SK-N-SH (cell line): ENCODE data around the gene SOD1. TPM values are rescaled to one million over a fixed set of nuclear protein-coding genes. Genes with fewer than 3 reads are reported as not detected.

Source experiments
- CTCF ChIA-PET: fragments of 300-600, 350-600 bp; formaldehyde crosslinking; extraction: SDS; loops from one replicate; lab custom pipeline; 2021; lab: Yijun Ruan, JAX
- POLR2A ChIA-PET: fragments of 350-600 bp; sonication (Branson Sonifier 250); formaldehyde crosslinking; extraction: SDS; loops from one replicate; lab custom pipeline; 2020; ENCODE audit warnings: antibody characterized with exemption, inconsistent platforms; lab: Yijun Ruan, JAX
- DNase-seq: peaks from one replicate; pipeline ENCODE4 v3.0.0; 2012
- H2AFZ ChIP-seq: fragments of 200-600 bp; sonication (generic); 2 replicates; pipeline ENCODE4 v1.8.1; 2016; ENCODE audit warnings: antibody characterized with exemption, mild to moderate bottlenecking, low read depth
- H3F3A ChIP-seq: fragments of 200-600 bp; sonication (generic); replicated peaks from 2 replicates; pipeline ENCODE3; 2016; ENCODE audit warnings: antibody characterized with exemption, mild to moderate bottlenecking; ENCODE audit not compliant: insufficient read depth
- H3K27ac ChIP-seq, 2 experiments: fragments of 200-500 bp in 1 of 2; fragments of 200-600 bp in 1 of 2; sonication (Bioruptor generic) in 1 of 2; sonication (generic), shearing (Covaris generic) in 1 of 2; 2 replicates each; pipeline versions ENCODE4 v1.5.1 to v1.6.1; 2014 to 2016; ENCODE audit warnings: low read depth in 2 of 2, inconsistent platforms in 1 of 2, low read length in 1 of 2, mild to moderate bottlenecking in 1 of 2, mixed read lengths in 1 of 2
- H3K27me3 ChIP-seq: fragments of 200-600 bp; sonication (generic), shearing (Covaris generic); 2 replicates; pipeline ENCODE4 v1.6.1; 2016; ENCODE audit warnings: mixed run types; ENCODE audit not compliant: insufficient read depth
- H3K36me3 ChIP-seq, 2 experiments: fragments of 200-500 bp in 1 of 2; fragments of 200-600 bp in 1 of 2; sonication (Bioruptor generic) in 1 of 2; sonication (generic) in 1 of 2; replicated peaks in 1 of 2; 2 replicates each; pipeline versions ENCODE3 to v1.5.1; 2014 to 2016; ENCODE audit warnings: low read length in 1 of 2, mild to moderate bottlenecking in 1 of 2; ENCODE audit not compliant: insufficient read depth in 2 of 2, control insufficient read depth in 1 of 2
- H3K4me1 ChIP-seq, 2 experiments: fragments of 200-500 bp in 1 of 2; fragments of 200-600 bp in 1 of 2; sonication (Bioruptor generic) in 1 of 2; sonication (generic), shearing (Covaris generic) in 1 of 2; 2 replicates each; pipeline versions ENCODE4 v1.5.1 to v1.6.1; 2014 to 2016; ENCODE audit warnings: low read depth in 1 of 2, low read length in 1 of 2, mixed run types in 1 of 2; ENCODE audit not compliant: insufficient read depth in 2 of 2, control insufficient read depth in 1 of 2
- H3K4me2 ChIP-seq: fragments of 200-600 bp; sonication (generic), shearing (Covaris generic); 2 replicates; pipeline ENCODE4 v1.6.1; 2017; ENCODE audit warnings: mixed run types
- H3K4me3 ChIP-seq, 2 experiments: fragments of 200-500 bp in 1 of 2; fragments of 200-600 bp in 1 of 2; sonication (Bioruptor generic) in 1 of 2; sonication (generic), shearing (Covaris generic) in 1 of 2; 2 replicates each; pipeline versions ENCODE4 v1.5.1 to v1.8.1; 2014 to 2016; ENCODE audit warnings: low read depth in 2 of 2, inconsistent platforms in 1 of 2, low read length in 1 of 2, mild to moderate bottlenecking in 1 of 2, mixed read lengths in 1 of 2, moderate library complexity in 1 of 2
- H3K79me2 ChIP-seq: fragments of 200-600 bp; sonication (generic); 2 replicates; pipeline ENCODE4 v1.8.1; 2017; ENCODE audit warnings: mild to moderate bottlenecking; ENCODE audit not compliant: insufficient read depth
- H3K9ac ChIP-seq: fragments of 200-600 bp; sonication (generic); 2 replicates; pipeline ENCODE4 v1.6.1; 2017; ENCODE audit warnings: mixed run types
- H3K9me2 ChIP-seq: fragments of 200-600 bp; sonication (generic); 2 replicates; pipeline ENCODE4 v1.6.1; 2017; ENCODE audit warnings: mixed run types
- H3K9me3 ChIP-seq: fragments of 200-600 bp; sonication (generic); 2 replicates; pipeline ENCODE4 v1.6.1; 2017; ENCODE audit warnings: mixed run types, mild to moderate bottlenecking, moderate library complexity
- H4K20me1 ChIP-seq: fragments of 200-600 bp; sonication (generic); 2 replicates; pipeline ENCODE4 v1.6.1; 2017; ENCODE audit warnings: mild to moderate bottlenecking, mixed run types; ENCODE audit not compliant: insufficient read depth
- CHD2 ChIP-seq: fragments of 150-350 bp; IDR thresholded peaks from 2 replicates; pipeline ENCODE4 v1.6.1; 2018; ENCODE audit warnings: low read length; ENCODE audit not compliant: partially characterized antibody
- GABPA ChIP-seq: IDR thresholded peaks from 2 replicates; pipeline ENCODE4 v1.4.0; 2012; ENCODE audit warnings: low read depth, mild to moderate bottlenecking
- GATA2 ChIP-seq: sonication (generic); formaldehyde crosslinking; IDR thresholded peaks from 2 replicates; pipeline ENCODE4 v1.5.0; 2020; ENCODE audit warnings: mild to moderate bottlenecking, missing genetic modification reagents
- JUND ChIP-seq: IDR thresholded peaks from 2 replicates; pipeline ENCODE4 v1.4.0; 2012
- MXI1 ChIP-seq: IDR thresholded peaks from 2 replicates; pipeline ENCODE4 v1.6.1; 2012; ENCODE audit warnings: mild to moderate bottlenecking, low read depth, low read length, improper control_type of control experiment
- RFX5 ChIP-seq: IDR thresholded peaks from 2 replicates; pipeline ENCODE4 v1.6.1; 2012; ENCODE audit warnings: mild to moderate bottlenecking, improper control_type of control experiment, low read length
- RXRA ChIP-seq: IDR thresholded peaks from 2 replicates; pipeline ENCODE4 v1.4.0; 2012; ENCODE audit warnings: low read depth, mild to moderate bottlenecking, borderline replicate concordance
- SMC3 ChIP-seq: IDR thresholded peaks from 2 replicates; pipeline ENCODE4 v1.6.1; 2012; ENCODE audit warnings: low read depth, low read length, improper control_type of control experiment
- TAF1 ChIP-seq: IDR thresholded peaks from 2 replicates; pipeline ENCODE4 v1.6.1; 2012; ENCODE audit warnings: low read depth, mild to moderate bottlenecking, low read length, moderate library complexity, borderline replicate concordance
- TCF12 ChIP-seq: IDR thresholded peaks from 2 replicates; pipeline ENCODE4 v1.4.0; 2012
- YY1 ChIP-seq: IDR thresholded peaks from 2 replicates; pipeline ENCODE4 v1.4.0; 2012; ENCODE audit warnings: low read depth, mild to moderate bottlenecking
- WGBS: methylation state at CpG from one replicate; pipeline ENCODE4 v1.1.6; 2017; ENCODE audit warnings: low lambda C conversion rate; 5-methylcytosine and 5-hydroxymethylcytosine counted together
- polyA plus RNA-seq, 3 experiments: library from polyadenylated mRNA; depleted of rRNA; stranded (reverse); fragments of >200 nt; gene quantifications; 2 replicates each; pipeline ENCODE4 v1.2.3, GENCODE V29; 2012
- TF ChIP-seq, protein P1 (sequence below): IDR thresholded peaks from 2 replicates; pipeline ENCODE4 v1.4.0; 2012; ENCODE audit warnings: low read depth, borderline replicate concordance

SOD1 gene
- polyA plus RNA-seq, 1 of the 3 experiments (the other 2 are of a cell fraction): 572 TPM

DNA sequence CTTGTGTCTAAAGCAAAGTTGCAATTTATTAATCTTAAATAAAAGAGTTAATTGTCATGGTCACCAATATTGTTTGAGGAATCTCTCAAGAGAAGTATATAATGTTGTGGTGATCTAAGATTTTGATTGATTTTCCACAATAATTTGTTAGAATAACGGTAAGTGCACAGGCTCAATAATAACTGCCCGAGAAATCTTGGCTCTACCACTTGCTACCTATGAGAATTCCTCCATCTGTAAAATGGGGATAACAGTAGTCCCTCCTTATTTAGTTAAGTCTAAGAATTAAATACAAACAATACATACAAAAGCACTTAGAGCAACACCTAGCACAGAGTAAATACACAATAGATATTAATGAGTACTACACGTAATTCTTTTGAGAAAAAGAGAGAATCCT, 53.6 kb downstream of the SOD1 start:
- Histone ChIP-seq H3K4me1 (peaks cover 4 to 46% of the 10 kb centered on the region in 2 experiments; a peak in 3 of 4 replicates), H3F3A (peaks cover 37% of the 10 kb centered on the region), H3K9ac (no peak overlapping the region), H3K9me3 (no peaks in the 10 kb centered on the region), H3K79me2 (peaks cover 100% of the 10 kb centered on the region), H4K20me1 (peaks cover 96% of the 10 kb centered on the region), H3K4me2 (no peak overlapping the region), H3K27me3 (no peaks in the 10 kb centered on the region), H3K9me2 (no peaks in the 10 kb centered on the region), H3K36me3 (no peaks in the 10 kb centered on the region), H2AFZ (no peak overlapping the region), H3K27ac (no peak overlapping the region), H3K4me3 (no peak overlapping the region)
- CTCF ChIA-PET: no interaction called here
- no peak for DNase-seq
- POLR2A ChIA-PET: no interaction called here
- WGBS: 79% methylated on average over 3 of the region's 3 CpGs
- TF ChIP-seq, protein P1, sequence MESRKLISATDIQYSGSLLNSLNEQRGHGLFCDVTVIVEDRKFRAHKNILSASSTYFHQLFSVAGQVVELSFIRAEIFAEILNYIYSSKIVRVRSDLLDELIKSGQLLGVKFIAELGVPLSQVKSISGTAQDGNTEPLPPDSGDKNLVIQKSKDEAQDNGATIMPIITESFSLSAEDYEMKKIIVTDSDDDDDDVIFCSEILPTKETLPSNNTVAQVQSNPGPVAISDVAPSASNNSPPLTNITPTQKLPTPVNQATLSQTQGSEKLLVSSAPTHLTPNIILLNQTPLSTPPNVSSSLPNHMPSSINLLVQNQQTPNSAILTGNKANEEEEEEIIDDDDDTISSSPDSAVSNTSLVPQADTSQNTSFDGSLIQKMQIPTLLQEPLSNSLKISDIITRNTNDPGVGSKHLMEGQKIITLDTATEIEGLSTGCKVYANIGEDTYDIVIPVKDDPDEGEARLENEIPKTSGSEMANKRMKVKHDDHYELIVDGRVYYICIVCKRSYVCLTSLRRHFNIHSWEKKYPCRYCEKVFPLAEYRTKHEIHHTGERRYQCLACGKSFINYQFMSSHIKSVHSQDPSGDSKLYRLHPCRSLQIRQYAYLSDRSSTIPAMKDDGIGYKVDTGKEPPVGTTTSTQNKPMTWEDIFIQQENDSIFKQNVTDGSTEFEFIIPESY: no peak
- no peak for TF ChIP-seq SMC3
- no peak for TF ChIP-seq TCF12
- no peak for TF ChIP-seq MXI1
- TF ChIP-seq RXRA: no peak
- no peak for TF ChIP-seq GABPA
- TF ChIP-seq RFX5: no peak

DNA sequence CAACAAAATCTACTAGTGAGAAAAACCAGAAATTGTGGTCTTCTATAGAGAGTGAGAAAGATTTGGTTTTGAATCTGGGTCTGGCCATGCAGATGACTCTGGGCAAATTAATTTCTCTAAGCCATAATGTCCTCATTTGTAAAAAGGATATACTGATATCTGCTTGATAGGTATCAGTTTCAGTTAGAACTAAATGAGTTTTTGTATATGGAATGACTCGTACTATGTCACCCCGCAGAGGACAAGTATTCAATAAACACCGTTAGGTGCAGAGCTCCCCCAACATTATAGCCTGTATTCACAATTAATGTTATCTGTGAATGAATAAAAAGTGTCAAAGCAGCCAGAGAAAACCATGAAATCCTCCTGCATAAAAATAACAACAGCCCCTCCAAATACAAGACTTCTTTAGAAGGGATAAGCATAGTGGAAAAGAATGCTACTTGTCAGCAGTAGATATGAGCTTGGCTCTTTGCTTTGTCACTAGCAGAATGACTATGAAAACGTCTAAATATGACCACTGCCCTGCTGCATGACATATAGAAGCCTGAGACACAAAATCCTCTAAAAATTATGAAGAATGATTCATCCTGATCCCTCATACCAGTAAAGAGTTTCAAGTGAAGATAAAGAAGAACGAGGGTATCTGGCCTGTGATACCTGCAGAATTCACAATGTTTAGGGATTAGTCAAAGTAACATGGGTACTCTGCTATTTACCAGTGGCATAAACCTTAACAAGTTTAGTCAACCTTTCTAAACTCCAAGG, 54.7 kb downstream of the SOD1 start:
- Histone ChIP-seq H3K36me3 (no peaks in the 10 kb centered on the region), H3K4me1 (peaks cover 4 to 37% of the 10 kb centered on the region in 2 experiments; a peak in 3 of 4 replicates), H3K79me2 (peaks cover 100% of the 10 kb centered on the region), H3K9me2 (no peaks in the 10 kb centered on the region), H3K27ac (peak overlapping the region; percentile 18 to 39), H3F3A (peaks cover 36% of the 10 kb centered on the region), H3K4me2 (peak overlapping the region; percentile 26), H3K9me3 (no peaks in the 10 kb centered on the region), H3K4me3 (no peak overlapping the region), H4K20me1 (peaks cover 96% of the 10 kb centered on the region), H3K9ac (no peak overlapping the region), H3K27me3 (no peaks in the 10 kb centered on the region), H2AFZ (no peak overlapping the region)
- CTCF ChIA-PET: no interaction called here
- TF ChIP-seq YY1 (no peak), GATA2 (CRISPR knock-in tag) (no peak), JUND (peak; percentile 34; the same call in 1 of the 2 replicates), TCF12 (peak; percentile 17; the same call in 1 of the 2 replicates), TAF1 (no peak), CHD2 (no peak)
- TF ChIP-seq, protein P1: no peak
- 64% methylated on average over 5 of the region's 5 CpGs for WGBS
- POLR2A ChIA-PET: no interaction called here
- no peak for DNase-seq
